ENCODE measurements around the gene SGTA.
A peak's percentile ranks its signal among the peaks of the same experiment; 100 is the strongest.

The SGTA gene

GRCh38 chr19:2744113-2744512, 39.0 kb downstream of the SGTA start:
- no peak for DNase-seq

DNA sequence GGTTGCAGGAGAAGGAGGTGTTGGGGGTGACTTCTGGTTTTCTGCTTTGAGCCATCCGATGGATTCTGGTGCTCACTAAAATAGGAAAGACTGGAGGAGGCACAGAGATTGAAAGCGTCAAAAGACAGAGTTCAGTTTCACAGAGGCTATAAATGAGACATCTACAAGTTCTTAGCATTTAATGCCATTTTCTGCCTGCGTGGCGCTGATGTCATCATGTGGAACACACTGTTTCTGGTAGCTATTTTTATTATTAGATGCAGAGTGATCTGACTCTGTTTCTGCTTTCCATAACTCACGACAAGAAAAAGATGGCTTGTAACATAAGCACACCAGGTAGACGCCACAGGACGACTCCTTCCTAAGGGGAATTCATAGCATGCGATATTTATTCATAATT, 40.0 kb downstream of the SGTA start:
- DNase-seq, result no peak

- no peak for DNase-seq
Measured at GRCh38 chr19:2740314-2740656, 42.8 kb downstream of the SGTA start.

GRCh38 chr19:2739602-2740313, 43.3 kb downstream of the SGTA start, which contains the start of gene SLC39A3:
TSS of gene SLC39A3 (minus strand) at chr19:2740017. CDS start at chr19:2737257, 2,760 bp downstream.
- DNase-seq, result peak; percentile 91

- no peak for DNase-seq
Measured at GRCh38 chr19:2736550-2737190, 46.4 kb downstream of the SGTA start.

GRCh38 chr19:2735374-2735773, 47.7 kb downstream of the SGTA start:
- DNase-seq, result no peak

DNA sequence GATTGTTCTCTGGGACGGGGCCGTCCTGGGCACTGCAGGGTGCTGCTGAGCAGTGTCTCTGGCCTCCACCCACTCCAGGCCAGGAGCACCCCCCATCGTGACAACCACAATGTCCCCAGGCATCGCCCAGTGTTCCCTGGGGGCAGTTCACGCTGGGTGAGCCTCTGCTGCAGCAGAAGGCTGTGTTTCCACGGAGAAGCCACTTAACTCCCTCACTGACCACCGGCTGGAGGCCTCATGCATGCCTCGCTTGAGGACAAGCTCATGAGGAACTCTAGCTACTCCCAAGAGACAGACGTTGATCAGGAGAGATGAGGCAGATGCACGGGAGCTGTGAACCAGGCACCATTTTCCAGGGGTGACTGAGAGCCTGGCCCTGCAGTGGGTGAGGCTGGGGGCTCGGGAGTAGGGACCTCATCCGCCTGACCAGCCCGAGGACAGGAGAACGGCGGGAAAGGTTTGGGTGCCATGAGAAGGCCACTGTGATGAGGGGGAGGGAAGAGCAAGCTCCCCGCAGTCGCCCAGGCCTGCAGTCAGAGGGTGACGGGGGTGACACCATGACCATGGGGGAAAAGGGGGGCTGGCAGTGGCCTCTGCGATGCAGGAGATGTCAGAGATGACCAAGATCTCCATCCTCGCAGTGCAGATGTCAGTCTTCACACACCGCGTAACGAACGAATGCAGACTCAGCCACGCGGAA, 48.3 kb downstream of the SGTA start:
- no peak for DNase-seq

- no peak for DNase-seq
Measured at GRCh38 chr19:2733930-2734588, 49.0 kb downstream of the SGTA start.

GRCh38 chr19:2732883-2733282, 50.2 kb downstream of the SGTA start:
- DNase-seq, result no peak

GRCh38 chr19:2732157-2732725, 50.8 kb downstream of the SGTA start:
- DNase-seq, result no peak

GRCh38 chr19:2731181-2731995, 51.7 kb downstream of the SGTA start:
- no peak for DNase-seq

DNA sequence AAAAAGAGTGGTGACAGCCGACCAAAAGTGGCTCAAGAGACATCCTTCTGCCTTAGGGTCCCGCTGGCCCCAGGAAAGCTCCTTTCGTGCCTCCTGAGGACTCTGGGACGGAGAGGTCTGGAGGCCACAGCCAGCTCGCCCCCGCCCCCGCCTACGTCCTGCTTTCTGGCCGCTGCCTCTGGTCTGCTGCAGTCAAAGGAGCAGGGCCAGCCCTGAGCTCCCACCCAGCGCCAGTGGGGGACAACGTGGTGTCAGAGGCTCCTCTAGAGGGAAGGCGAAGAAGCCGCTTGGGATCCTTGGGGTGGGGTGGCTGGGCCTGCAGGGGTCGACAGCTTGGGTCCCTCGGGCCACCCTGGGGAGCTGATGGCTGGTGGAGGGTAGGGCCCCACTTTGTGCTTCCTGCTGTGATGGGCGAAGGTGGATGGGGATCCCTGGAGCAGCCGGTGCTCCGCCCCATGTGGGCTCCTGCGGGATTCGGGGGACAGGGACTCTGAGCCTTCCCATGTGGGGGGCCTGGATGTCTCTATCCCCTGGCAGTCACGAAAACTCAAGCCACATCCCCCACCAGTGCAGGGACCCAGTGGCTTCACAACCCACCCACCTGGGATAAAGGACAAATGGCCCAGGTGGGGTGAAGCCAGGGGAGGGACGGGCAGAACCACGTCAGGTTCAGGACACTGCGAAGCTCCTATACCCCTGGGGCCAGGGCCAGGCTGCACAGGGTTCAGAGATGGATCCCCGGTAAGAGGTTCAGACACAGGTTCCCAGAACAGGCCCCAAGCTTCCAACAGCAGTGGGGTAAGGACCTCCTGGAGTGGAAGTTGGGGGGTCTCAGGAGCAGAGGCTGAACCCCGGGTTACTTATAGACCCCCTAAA, 52.9 kb downstream of the SGTA start:
- no peak for DNase-seq

- DNase-seq, result no peak
Measured at GRCh38 chr19:2728783-2729387, 54.2 kb downstream of the SGTA start.

DNA sequence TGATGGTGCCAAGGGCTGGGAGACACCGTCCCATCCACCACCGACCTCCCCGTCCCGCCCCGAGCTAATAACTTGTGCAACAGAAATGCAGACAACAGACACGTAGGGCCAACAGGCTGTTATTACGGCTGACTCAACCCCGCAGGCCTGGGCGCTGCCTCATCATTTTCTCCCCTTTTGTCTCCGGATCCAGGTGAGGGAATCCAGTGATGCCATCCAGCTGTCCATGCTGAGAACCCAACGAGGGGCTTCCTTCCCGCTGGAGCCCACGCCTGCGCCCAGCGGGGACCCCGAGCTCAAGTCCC, 55.5 kb downstream of the SGTA start:
- DNase-seq, result no peak

DNA sequence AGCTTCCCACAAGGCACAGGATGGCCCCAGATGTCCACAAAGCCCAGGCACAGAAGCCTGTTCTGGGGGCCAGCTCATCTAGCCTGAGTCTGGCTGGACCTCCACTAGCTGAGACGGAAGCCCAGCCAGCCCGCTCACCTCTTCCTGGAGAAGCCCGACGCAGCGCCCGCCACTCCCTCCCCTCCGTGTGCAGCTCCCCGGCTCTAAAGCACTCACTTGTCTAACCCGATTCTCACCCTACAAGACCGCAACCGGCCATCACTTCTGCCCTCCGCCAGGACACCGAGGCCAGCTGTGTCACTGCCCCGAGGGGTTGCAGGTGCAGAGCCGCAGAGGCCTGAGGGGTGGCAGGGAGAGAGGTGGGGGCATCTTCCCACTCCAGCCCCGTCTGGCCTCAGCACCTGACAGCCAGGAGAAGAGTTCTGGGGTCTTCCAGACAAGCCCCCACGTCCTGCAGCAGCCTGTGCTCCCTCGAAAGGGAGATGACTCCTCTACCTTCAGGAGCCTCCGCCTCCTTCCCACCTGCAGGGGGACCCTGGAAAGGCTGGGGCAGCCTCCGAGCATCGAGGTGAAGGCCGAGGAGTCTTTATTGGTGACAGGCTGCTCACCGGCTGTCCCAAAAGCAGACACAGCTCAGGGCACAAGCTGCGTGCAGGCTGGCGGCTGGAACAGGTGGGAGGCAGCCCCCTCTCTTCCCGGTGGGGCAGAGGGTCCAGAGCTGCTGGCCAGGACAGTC, 56.0 kb downstream of the SGTA start:
- DNase-seq, result no peak

DNA sequence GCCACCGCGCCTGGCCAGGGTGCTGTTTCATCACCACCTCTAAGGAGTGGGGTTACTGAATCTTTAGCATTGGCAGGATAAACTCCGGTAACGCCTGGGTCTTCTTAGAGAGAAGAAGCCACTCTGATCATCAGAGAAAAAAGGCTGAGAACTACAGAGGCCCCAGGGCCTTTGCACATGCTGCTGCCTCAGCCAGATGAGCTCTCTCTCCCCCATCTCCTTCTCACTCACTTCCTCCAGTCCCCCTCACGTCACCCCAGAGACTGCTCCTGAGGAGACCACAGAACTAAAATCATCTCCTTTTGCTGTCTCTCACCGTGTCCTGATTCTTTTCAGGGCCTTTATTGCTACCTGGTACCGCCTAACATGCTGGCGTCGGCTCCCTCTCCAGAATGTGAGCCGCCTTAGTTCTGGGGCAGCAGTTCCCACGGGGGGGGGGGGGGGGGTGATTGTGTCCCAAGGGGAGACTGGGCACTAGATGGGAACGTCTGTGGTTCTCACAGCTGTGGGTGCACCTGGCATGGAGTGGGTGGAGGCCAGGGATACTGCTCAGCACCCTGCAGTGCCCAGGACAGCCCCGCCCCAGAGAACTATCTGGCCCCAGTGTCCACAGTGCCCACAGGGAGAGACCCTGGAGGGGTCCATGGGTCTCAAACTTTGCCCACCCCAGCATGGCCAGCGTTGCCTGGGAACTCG, 56.8 kb downstream of the SGTA start:
- no peak for DNase-seq

DNA sequence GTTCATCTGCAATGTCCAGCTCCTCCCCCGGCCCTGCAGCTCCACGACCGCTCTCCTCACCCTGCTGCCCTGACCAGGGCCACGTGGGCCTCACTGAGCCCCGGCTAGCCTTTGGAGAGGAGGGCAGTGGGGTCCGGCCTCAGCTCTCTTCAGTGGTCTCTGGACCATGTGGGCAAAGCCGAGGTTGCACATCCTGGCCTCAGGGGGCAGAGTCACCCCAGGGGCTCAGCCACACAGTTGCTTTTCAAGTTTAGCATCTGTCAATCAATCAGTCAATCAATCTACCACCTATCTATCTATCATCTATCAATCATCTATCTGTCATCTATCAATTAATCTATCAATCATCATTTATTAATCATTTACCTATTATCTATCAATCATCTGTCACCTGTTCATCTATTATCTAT, 58.9 kb downstream of the SGTA start:
- no peak for DNase-seq

- no peak for DNase-seq
Measured at GRCh38 chr19:2723747-2724146, 59.3 kb downstream of the SGTA start.

GRCh38 chr19:2723345-2723715, 59.7 kb downstream of the SGTA start:
- no peak for DNase-seq

Measured in NCI-H1694 treated with DMSO at 0.1 percent for 48 hours (cell line).